Activated T-cell treated with anti-CD3 and anti-CD28 coated beads for 48 hours (primary cell): ENCODE measurements around the gene BCAP29.
A peak's percentile ranks its signal among the peaks of the same experiment; 100 is the strongest.
"Not testable (repeated sequence)": the region's sequence is repeated elsewhere in the genome, so short reads cannot be mapped to it uniquely, and the experiment has no call there.

Experiments used
- DNase-seq: peaks from one replicate; pipeline ENCODE4 v3.0.0-alpha.2; 2020; ENCODE audit warnings: low read depth

BCAP29 gene

GRCh38 chr7:107627002-107627401 is 47.0 kb downstream of the BCAP29 start:
- no peak for DNase-seq

GRCh38 chr7:107628461-107629064 is 48.5 kb downstream of the BCAP29 start:
- no peak for DNase-seq

- DNase-seq, result no peak
Measured at GRCh38 chr7:107630342-107630741, 50.3 kb downstream of the BCAP29 start.

GRCh38 chr7:107631588-107632491 is 51.8 kb downstream of the BCAP29 start:
- no peak for DNase-seq

- no peak for DNase-seq
Measured at GRCh38 chr7:107632492-107632865, 52.4 kb downstream of the BCAP29 start.

- no peak for DNase-seq
Measured at GRCh38 chr7:107638594-107638993, 58.5 kb downstream of the BCAP29 start.

- DNase-seq, result not testable (repeated sequence)
Measured at GRCh38 chr7:107639070-107639469, 59.0 kb downstream of the BCAP29 start.

- no peak for DNase-seq
Measured at GRCh38 chr7:107641676-107642075, 61.6 kb downstream of the BCAP29 start.

- no peak for DNase-seq
Measured at GRCh38 chr7:107642501-107642900, 62.5 kb downstream of the BCAP29 start.

- DNase-seq, result no peak
Measured at GRCh38 chr7:107643407-107643806, 63.4 kb downstream of the BCAP29 start.

GRCh38 chr7:107643938-107644308 is 63.9 kb downstream of the BCAP29 start:
- DNase-seq, result no peak

- DNase-seq, result no peak
Measured at GRCh38 chr7:107644309-107644974, 64.4 kb downstream of the BCAP29 start.

GRCh38 chr7:107652642-107653041 is 72.6 kb downstream of the BCAP29 start:
- DNase-seq, result no peak

GRCh38 chr7:107658467-107658866 is 78.4 kb downstream of the BCAP29 start:
- DNase-seq, result no peak

GRCh38 chr7:107659666-107660065 is 79.6 kb downstream of the BCAP29 start:
- peak; percentile 36 for DNase-seq

GRCh38 chr7:107660381-107661080 is 80.5 kb downstream of the BCAP29 start, which contains the start of gene SLC26A4:
TSS of gene SLC26A4 (plus strand) at chr7:107660828. CDS start at chr7:107661642, 814 bp downstream.
- peak; percentile 50 for DNase-seq

- peak; percentile 54 for DNase-seq
Measured at GRCh38 chr7:107661081-107661864, 81.2 kb downstream of the BCAP29 start.

- no peak for DNase-seq
Measured at GRCh38 chr7:107661865-107662379, 81.9 kb downstream of the BCAP29 start.

- DNase-seq, result no peak
Measured at GRCh38 chr7:107663196-107663595, 83.2 kb downstream of the BCAP29 start.

GRCh38 chr7:107666790-107667189 is 86.7 kb downstream of the BCAP29 start:
- no peak for DNase-seq

- no peak for DNase-seq
Measured at GRCh38 chr7:107667341-107667740, 87.3 kb downstream of the BCAP29 start.
